ENCODE data around the gene FHOD3. TPM values are rescaled to one million over a fixed set of nuclear protein-coding genes. Genes with fewer than 3 reads are reported as not detected.

Gene FHOD3
- total and polyA plus RNA-seq, 2 of the 13 experiments (the other 11 are each of a cell fraction or from before 2014, with no cell fraction given) = 0.07 TPM; not detected in 1

DNA sequence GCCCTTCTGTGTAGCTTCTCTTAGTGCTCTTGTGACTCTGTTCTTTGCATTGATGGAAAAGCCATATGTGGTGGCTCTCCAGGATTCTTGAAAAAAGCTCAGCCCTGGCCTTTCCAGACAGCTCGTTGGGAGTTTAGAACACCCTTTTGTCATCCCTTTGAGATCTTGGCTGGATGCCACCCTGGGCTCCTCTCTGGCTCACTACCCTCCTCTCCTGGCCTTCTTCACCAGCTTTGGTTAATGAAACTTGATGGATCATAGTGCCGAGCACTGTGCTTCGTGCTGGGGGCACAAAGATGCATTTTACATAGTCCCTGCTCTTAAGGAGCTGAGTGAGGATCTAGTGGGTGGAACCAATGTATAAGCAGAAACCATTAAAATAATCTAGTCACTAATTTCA lies 15.6 kb upstream of the FHOD3 start:
- intact Hi-C loops (cut with micrococcal nuclease; ENCODE audit: unreplicated experiment) = loop anchor here (10.0 kb wide), 1 partner anchor 527 kb away; no protein-coding TSS in a partner anchor
- Histone ChIP-seq H3K4me3 (replicated peaks in 1 of 3; ENCODE audit: insufficient read depth in 1 of 3, low read depth in 2 of 3, low read length in 3 of 3) (no peak overlapping the region), H3K4me1 (ENCODE audit: insufficient read depth, low read length) (0 out of 2 replicates have a peak, but pooled peaks cover 7% of the 10 kb centered on the region), H3K27me3 (ENCODE audit: control insufficient read depth in 1 of 2, insufficient read depth in 2 of 2, low read length in 2 of 2) (no peaks in the 10 kb centered on the region), H3K27ac (ENCODE audit: extremely low read length, insufficient read depth, low read length) (no peak overlapping the region), H3K9ac (ENCODE audit: insufficient read depth, low read depth, low read length) (no peak overlapping the region), H2AFZ (ENCODE audit: low read length) (no peak overlapping the region), H3K79me2 (ENCODE audit: insufficient read depth, low read length) (no peaks in the 10 kb centered on the region), H3K9me3 (ENCODE audit: low read length) (no peaks in the 10 kb centered on the region), H3K36me3 (replicated peaks in 1 of 2; ENCODE audit: control insufficient read depth in 1 of 2, insufficient read depth in 2 of 2, low read length in 2 of 2) (no peaks in the 10 kb centered on the region), H4K20me1 (ENCODE audit: insufficient read depth, low read length) (no peaks in the 10 kb centered on the region), H3K4me2 (ENCODE audit: low read depth, low read length) (no peak overlapping the region)
- DNase-seq (ENCODE audit: low spot score) (no peak), ATAC-seq (no peak), FAIRE-seq (no peak)
- in situ Hi-C loops (cut with HindIII; ENCODE audit: extremely low pct_ligation_motif_present, low pct_unique_long_range_greater_than_20kb) = loop anchor here (5.0 to 10.0 kb wide), 3 partner anchors 190 to 525 kb away; no protein-coding TSS in a partner anchor
- 14% methylated on average over 3 of the region's 3 CpGs for WGBS (ENCODE audit: low lambda C conversion rate)
- no peak for TF ChIP-seq TAF1 (CRISPR knock-in tag; IDR thresholded peaks at IDR 0.05)
- TF ChIP-seq, protein P1, sequence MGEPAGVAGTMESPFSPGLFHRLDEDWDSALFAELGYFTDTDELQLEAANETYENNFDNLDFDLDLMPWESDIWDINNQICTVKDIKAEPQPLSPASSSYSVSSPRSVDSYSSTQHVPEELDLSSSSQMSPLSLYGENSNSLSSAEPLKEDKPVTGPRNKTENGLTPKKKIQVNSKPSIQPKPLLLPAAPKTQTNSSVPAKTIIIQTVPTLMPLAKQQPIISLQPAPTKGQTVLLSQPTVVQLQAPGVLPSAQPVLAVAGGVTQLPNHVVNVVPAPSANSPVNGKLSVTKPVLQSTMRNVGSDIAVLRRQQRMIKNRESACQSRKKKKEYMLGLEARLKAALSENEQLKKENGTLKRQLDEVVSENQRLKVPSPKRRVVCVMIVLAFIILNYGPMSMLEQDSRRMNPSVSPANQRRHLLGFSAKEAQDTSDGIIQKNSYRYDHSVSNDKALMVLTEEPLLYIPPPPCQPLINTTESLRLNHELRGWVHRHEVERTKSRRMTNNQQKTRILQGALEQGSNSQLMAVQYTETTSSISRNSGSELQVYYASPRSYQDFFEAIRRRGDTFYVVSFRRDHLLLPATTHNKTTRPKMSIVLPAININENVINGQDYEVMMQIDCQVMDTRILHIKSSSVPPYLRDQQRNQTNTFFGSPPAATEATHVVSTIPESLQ (CRISPR knock-in tag; conservative IDR thresholded peaks at IDR 0.05) = no peak
- no peak for TF ChIP-seq RFX3 (CRISPR knock-in tag; IDR thresholded peaks at IDR 0.05)
- TF ChIP-seq, protein P2, sequence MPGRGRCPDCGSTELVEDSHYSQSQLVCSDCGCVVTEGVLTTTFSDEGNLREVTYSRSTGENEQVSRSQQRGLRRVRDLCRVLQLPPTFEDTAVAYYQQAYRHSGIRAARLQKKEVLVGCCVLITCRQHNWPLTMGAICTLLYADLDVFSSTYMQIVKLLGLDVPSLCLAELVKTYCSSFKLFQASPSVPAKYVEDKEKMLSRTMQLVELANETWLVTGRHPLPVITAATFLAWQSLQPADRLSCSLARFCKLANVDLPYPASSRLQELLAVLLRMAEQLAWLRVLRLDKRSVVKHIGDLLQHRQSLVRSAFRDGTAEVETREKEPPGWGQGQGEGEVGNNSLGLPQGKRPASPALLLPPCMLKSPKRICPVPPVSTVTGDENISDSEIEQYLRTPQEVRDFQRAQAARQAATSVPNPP (CRISPR knock-in tag; IDR thresholded peaks at IDR 0.05) = no peak
- TF ChIP-seq, protein P3, sequence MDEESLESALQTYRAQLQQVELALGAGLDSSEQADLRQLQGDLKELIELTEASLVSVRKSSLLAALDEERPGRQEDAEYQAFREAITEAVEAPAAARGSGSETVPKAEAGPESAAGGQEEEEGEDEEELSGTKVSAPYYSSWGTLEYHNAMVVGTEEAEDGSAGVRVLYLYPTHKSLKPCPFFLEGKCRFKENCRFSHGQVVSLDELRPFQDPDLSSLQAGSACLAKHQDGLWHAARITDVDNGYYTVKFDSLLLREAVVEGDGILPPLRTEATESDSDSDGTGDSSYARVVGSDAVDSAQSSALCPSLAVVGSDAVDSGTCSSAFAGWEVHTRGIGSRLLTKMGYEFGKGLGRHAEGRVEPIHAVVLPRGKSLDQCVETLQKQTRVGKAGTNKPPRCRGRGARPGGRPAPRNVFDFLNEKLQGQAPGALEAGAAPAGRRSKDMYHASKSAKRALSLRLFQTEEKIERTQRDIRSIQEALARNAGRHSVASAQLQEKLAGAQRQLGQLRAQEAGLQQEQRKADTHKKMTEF (CRISPR knock-in tag; IDR thresholded peaks at IDR 0.05) = no peak
- TF ChIP-seq MLLT10 (CRISPR knock-in tag; IDR thresholded peaks at IDR 0.05) = no peak
- TF ChIP-seq ELF3 (CRISPR knock-in tag; IDR thresholded peaks at IDR 0.05) = no peak
- no peak for TF ChIP-seq SMAD9 (CRISPR knock-in tag; IDR thresholded peaks at IDR 0.05)
- TF ChIP-seq ADNP (CRISPR knock-in tag; IDR thresholded peaks at IDR 0.05) = no peak
- no peak for TF ChIP-seq ZSCAN29 (CRISPR knock-in tag; conservative IDR thresholded peaks at IDR 0.05)
- no peak for TF ChIP-seq ZNF335 (CRISPR knock-in tag; IDR thresholded peaks at IDR 0.05)
- TF ChIP-seq, protein P4, sequence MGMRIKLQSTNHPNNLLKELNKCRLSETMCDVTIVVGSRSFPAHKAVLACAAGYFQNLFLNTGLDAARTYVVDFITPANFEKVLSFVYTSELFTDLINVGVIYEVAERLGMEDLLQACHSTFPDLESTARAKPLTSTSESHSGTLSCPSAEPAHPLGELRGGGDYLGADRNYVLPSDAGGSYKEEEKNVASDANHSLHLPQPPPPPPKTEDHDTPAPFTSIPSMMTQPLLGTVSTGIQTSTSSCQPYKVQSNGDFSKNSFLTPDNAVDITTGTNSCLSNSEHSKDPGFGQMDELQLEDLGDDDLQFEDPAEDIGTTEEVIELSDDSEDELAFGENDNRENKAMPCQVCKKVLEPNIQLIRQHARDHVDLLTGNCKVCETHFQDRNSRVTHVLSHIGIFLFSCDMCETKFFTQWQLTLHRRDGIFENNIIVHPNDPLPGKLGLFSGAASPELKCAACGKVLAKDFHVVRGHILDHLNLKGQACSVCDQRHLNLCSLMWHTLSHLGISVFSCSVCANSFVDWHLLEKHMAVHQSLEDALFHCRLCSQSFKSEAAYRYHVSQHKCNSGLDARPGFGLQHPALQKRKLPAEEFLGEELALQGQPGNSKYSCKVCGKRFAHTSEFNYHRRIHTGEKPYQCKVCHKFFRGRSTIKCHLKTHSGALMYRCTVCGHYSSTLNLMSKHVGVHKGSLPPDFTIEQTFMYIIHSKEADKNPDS (CRISPR knock-in tag; IDR thresholded peaks at IDR 0.05) = no peak
- TF ChIP-seq AHR (CRISPR knock-in tag; IDR thresholded peaks at IDR 0.05) = no peak
- no peak for TF ChIP-seq TCF7L2 (IDR thresholded peaks at IDR 0.05; ENCODE audit: low read depth, low read length)
- no peak for TF ChIP-seq SALL1 (CRISPR knock-in tag; IDR thresholded peaks at IDR 0.05)
- TF ChIP-seq KMT2B (CRISPR knock-in tag; IDR thresholded peaks at IDR 0.05) = no peak
- TF ChIP-seq NPAS2 (CRISPR knock-in tag; IDR thresholded peaks at IDR 0.05; ENCODE audit: borderline replicate concordance) = no peak
- no peak for TF ChIP-seq NFE2 (CRISPR knock-in tag; IDR thresholded peaks at IDR 0.05)
- TF ChIP-seq ZSCAN21 (CRISPR knock-in tag; IDR thresholded peaks at IDR 0.05; ENCODE audit: borderline replicate concordance) = no peak
- TF ChIP-seq HMGA1 (CRISPR knock-in tag; conservative IDR thresholded peaks at IDR 0.05) = no peak
- ChIA-PET POLR2A (no interaction called here), CTCF (ENCODE audit: low intra/inter-chr PET ratio, low total read pairs) (no interaction called here)
- BruUV-seq (replicated peaks) = no TSS peak

Measured in HepG2 (cell line).